HL-60/S4 (cell line): ENCODE measurements around the gene CYB5R3.

Source experiments
- in situ Hi-C: fragments of 300-500 bp; cut with MboI; formaldehyde crosslinking; loops from 2 replicates; pipeline ENCODE4 v1.14.3; 2022; ENCODE audit warnings: low sequenced_read_pairs

CYB5R3 gene

DNA sequence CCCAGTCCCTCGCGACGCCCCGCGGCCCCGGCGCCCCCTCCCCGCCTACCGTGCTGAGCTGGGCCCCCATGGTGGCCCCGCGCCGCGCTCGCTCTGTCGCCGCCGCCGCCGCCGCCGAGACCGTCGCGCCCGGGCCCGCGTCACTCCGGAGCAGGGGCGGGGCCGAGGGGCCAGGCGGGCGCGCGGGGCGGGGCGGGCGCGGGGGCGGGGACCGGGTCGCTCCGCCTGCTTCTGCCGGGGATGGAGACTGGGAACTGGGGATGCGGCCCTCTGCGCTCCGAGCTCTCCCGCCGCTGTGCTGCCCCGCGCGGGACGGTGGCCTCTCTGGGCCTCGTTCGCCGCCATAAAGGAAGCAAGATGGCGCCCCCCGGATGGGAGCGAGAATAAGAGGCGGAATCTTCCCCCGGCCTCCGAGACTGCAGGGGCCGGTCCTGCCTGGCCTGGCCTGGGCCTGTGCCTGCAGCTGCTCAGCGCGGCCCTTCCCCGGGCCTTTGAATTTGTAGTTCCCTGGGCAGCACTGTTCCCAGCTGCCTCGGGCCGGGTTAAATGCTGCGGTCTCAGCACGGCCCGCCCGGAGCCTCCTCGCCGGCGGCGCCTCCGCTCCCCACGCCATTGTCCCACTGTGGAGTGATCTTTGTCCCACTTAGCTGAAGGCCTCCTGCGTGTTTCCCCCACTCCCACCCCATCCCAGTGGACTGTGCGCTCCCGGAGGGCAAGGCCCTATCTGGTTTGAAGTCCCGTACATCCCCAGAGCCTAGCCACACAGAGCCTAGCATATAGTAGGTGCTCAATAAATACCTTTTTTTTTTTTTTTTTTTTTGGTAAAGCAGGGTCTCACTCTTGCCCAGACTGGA lies at the start of gene CYB5R3:
Gene CYB5R3, minus strand, starts transcription at position 147 of the 854 bp plus-strand sequence. Its CDS starts 77 bp downstream, at position 70.
- in situ Hi-C loops = no loop called here

DNA sequence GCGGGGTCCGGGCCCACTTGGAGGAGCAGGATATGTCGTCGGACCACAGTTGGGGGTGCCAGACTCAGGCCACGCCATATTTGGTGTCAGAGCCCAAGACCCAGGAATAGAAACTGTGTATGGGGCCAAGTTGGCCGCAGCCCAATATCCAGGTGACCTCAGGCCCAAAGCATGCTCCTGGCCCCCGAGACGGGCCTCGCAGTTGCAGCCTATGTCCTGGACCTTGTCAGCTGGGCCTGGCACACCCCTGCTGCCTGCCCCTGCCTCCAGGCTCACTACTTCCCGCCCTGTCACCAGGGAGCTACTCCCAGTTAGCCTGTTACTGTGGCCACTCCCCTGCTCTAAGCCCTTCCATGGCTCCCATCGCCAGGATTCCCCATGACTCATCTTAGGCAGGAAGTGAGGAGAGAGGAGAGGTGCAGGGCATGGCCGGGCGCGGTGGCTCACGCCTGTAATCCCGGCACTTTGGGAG lies 48.4 kb upstream of the CYB5R3 start:
- in situ Hi-C loops = no loop called here

DNA sequence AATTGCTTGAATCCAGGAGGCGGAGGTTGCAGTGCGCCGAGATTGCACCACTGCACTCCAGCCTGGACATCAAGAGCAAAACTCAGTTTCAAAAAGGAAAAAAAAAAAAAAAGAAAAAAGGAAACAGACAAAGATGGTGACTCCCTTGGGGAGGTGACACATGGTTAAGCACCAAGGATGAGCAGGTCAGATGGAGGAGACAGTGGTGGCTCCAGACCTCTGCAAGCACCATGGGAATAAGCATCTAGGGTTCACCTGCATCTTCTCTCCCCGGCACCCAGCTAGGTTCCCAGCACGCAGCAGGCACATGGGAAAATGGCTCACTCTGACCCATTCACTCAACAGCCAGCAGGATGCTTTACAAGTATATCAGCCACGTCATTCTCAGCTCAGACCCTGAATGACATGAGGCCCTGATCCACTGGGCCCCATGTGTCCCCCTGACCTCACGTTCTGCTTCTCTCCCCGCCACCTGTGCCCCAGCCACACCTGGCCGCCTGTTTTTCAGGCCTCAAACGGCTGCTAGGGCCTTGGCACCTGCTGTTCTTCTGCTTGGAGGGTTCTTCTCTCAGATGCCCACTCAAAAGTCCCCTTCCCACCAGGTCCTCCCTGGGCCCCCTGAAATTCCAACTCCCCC lies 47.3 kb upstream of the CYB5R3 start:
- in situ Hi-C loops = no loop called here

DNA sequence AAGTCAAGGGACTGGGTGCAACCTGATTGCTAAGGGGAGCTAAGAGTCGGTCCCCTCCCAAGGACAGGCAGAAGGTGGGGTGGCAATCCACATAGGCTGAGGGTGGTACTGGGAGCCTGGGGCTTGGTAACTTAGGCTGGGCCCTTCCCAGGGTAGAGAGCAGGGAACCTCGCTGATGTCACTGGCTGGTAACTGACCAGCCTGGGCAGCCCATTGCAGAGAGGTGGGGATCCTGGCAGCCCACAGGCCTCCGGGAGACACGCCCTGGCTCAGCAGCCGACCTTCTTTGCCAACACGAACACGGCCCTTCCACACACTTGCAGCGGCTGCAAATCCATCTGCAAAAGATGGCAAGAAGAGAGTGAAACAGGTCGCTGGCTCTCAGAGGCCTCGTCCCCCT lies 46.1 kb upstream of the CYB5R3 start:
- in situ Hi-C loops = no loop called here

DNA sequence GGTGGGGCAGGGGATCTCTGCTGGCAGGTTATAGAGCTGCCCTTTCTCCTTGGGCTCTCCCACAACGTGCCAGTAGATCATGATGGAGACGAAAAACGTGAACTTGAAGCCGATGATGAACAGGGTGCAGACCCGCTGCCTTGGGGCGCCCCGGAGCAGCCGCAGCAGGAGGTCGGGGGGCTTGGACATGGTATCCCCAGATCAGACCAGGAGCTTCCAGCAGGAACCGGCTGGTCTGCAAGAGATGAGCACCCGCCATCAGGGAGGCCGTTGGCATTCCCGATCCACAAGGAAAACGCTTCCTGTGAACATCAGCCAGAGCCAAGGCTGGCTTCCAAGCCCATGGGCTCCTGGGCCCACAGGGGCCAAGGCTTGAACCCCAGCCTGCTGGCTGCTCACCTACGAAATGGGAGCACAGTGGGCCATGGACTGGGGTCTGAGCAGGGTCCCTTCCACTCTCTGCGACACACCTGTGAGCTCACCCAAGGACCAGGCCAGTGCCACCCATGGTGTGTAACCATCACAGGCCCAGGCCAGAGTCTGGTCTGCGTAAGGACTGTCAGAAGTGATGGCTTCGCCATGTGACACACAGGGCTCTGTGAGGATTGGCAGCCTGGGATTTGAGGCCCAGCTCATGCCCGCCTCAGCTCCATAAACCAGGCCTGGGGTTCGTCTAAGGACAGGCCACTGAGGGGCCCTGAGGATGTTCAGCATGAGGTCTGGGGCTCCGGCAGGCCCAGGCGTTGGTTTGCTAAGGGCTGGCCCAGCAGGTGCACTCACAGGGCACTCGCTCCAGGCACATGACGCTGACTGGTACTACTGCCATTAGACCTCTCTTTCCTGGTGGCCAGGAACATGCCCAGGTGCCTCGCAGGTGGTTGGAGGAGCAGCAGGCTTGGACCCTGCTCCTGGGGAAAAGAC lies 44.8 kb upstream of the CYB5R3 start:
- in situ Hi-C loops = no loop called here

DNA sequence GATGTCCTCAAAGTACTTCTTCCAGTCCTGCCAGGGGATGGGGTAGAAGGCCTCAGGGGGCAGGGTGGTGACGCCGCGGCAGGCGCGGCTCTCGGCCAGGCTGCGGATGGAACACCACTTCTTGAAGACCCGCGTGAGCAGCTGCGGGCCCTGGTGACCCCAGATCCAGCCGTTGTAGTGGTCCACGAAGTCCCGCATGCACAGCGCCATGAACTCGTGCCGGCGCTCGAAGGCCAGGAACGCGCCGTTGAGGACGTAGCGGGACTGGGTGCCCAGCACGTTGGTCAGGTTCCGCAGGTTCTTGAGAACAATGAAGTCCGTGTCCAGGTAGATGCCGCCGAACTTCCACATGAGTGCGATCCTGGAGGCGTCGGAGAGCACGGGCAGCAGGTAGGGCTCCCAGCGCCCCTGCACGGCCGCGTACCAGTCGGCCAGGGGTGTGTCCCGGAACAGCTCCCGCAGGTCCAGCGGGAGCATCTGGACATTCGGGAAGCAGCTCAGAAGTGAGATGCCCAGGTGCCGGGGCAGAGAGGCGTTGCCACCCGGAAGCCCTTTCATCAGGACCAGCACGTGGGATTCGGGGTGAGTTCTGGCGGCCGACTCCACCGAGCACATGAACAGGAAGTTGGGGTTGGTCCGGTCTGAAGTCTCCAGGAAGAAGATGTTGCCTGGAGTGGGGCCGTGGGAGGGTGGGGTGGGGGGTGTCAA lies 44.0 kb upstream of the CYB5R3 start:
- in situ Hi-C loops = no loop called here

DNA sequence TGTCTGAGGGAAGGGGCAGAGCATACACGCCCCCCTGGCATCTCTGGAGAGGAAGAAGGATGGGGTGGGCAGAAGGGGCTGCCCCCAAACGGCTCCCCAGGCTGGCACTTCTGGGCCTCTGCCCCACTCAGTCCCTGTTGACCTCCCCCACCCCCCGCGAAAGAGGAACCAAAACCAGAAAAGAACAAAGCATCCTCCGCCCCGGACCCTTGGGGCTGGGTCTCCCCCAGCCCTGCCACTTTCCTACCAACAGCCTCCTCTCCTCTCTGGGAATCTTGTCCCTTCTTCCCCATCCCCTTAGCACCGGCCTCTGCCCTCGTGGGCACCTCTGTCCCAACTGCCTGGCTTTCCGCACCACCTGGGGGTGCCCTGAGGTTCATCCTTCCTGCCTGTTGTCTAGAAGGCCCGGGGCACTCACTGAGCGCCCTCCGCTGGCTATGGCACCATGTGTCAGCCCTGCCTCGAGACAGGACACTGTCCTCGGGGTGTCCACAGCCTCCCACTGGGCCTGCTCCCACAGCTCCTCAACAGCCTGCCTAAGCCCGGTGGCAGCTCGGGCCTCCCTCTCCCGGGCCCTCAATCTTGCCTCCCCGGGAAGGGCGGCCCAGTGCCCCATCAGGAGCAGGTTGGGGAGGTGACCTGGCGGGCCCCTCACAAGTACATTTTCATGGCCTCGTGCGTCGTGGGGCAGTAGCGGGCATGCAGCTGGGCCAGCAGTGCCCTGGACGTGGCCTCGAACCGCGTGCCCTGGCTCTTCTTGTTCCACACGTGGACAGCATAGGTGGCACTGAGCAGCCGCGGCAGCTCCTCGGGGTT lies 43.3 kb upstream of the CYB5R3 start:
- in situ Hi-C loops = no loop called here

DNA sequence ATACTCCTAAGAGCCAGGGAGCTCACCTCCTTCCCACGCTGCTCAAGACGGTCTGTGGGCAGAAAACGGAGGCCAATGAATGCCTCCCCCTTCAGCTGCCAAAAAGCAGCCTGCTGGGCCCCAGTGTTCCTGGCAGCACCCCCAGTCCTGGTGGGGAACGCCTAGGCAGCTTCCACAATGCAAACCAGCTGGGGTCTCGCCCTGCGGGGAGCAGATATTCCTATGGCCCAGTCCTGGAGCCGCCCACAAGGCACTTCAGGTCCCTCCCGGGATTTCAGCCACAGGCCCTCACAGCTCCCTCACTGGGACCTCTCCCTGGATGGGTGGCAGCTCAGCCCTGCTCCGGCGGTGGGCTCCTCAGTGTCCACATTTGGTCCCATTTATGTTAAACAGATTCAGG lies 42.2 kb upstream of the CYB5R3 start:
- in situ Hi-C loops = no loop called here

DNA sequence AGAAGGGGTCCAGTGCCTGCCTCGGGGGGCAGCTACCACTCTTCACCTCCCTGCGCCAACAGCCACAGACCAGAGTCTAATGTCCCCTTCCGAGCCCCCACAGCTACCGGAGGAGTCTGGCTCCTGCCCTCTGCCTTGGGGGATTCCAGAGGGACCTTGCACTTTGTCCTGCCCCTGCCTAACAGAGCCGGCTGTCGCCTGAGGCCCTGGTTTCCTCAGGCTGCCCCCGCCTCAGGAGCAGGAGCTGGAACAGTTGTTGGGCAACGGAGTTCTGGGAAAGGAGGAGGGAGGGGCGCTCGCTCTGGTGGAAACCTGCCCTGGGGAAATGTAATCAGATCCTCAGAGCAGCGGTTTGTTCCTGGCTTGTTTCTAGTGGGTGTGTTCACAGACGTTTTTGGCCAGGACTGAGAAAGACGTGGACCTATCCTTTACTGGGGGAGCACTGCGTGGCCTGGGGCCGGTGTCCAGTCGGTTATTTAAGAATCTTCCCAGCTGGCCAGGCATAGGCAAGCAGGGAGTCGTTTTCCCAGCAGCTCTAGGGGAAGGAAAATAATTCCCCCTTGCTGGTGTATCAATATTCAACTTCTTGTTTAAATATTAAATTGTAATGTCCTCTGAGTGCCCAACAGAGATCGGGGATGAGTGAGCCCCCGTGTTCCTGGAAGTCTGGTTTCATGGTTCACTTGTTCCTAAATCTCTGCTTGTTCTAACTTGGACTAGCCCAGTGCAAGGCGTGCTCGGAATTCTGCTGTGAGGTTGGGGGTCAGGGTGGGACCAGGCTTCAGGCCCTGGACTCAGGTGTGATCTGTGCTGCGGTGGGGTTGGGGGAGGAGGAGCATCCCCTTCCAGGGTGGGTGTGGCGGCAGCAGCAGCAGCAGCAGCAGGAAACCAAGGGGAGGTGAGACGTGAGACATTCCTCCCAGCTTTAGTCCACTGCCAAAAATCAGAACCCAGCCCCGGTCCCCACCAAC lies 39.3 kb upstream of the CYB5R3 start:
- in situ Hi-C loops = no loop called here

DNA sequence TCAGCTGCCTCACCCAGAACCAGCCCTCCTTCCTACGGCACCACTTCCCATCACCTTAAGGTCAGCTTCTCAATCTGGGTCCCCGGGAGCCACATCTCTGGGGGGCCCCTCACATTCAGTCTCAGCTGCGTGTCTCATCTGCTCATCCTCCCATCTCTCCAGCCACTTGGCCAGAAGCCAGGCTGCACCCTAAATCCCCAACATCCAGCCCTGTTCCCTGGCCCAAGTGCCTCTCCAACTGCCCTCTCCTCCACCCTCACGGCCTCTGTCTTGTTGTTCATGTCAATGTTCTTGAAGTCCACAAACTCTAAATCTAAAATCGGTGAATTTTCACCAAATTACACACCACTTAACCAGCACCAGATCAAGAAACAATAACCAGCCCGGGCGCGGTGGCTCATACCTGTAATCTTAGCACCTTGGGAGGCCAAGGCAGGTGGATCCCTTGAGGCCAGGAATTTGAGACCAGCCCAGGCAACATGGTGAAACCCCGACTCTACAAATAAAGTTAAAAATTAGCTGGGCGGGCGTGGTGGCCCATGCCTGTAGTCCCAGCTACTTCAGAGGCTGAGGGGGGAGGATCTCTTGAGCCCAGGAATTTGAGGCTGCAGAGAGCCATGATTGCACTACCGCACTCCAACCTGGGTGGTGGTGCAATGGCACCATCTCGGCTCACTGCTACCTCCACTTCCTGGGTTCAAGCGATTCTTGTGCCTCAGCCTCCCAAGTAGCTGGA lies 37.7 kb upstream of the CYB5R3 start:
- in situ Hi-C loops = no loop called here

DNA sequence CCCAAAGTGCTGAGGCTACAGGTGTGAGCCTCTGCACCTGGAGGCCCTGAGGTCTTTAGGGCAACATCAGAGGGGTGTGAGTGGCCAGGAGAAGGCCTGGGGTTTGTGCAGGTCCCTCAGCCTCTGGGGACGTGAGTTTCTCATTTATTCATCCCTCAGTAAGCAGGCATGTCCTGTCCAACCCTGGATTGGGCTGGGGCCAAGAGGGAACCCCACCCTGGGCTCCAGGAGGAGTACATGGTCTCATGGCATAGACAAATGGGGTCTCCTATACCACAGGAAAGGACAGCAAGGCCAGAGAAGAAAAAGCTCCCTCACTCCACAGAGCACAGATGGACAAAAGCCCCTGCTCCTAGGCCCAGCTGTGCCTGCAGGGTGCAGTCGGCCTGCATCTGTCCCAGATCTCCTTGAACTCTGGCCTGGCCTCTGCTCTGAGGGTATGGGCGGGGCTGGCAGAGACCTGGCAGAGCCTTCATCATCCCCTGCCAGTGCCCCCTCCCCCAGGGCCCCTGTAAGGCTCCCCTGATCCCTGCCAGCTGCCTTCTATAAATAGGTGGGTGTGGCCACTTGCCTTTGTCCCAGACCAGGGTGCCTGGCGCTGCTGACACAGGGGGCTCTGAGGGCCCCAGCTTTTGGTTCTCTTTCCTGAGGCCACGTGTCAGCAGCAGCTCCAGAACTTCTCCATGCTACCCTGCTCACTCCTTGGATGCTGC lies 36.9 kb upstream of the CYB5R3 start:
- in situ Hi-C loops = no loop called here

DNA sequence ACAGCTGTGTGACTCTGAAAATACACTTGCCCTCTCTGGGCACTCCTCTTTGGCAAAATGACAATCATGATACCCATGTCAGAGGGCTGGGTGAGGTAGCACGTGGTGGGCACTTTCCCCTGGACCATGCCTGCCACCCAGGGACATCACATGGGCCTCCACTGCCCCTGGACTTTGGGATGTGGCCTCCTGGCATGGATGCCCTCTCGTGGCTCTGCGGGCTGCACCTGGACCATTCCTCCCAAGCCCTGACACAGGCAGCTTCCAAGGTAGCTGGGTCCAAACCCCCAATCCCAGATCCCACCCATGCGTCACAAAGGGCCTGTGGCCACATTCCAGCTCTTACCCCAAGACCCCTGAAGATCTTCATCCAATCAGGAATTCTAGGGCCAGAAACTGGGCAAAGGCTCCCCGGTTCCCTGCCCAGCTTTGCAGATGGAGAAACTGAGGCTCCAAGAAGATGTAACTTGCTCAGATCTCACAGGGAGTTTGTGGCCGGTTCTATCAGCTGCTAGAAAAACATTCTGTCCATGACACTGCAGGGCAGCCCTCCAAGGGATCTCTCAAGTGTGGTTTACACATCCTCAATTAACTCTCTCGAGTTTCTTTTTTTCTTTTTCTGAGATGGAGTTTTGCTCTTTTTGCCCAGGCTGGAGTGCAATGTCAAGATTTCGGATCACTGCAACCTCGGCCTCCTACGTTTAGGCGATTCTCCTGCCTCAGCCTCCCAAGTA lies 35.4 kb upstream of the CYB5R3 start:
- in situ Hi-C loops = no loop called here

DNA sequence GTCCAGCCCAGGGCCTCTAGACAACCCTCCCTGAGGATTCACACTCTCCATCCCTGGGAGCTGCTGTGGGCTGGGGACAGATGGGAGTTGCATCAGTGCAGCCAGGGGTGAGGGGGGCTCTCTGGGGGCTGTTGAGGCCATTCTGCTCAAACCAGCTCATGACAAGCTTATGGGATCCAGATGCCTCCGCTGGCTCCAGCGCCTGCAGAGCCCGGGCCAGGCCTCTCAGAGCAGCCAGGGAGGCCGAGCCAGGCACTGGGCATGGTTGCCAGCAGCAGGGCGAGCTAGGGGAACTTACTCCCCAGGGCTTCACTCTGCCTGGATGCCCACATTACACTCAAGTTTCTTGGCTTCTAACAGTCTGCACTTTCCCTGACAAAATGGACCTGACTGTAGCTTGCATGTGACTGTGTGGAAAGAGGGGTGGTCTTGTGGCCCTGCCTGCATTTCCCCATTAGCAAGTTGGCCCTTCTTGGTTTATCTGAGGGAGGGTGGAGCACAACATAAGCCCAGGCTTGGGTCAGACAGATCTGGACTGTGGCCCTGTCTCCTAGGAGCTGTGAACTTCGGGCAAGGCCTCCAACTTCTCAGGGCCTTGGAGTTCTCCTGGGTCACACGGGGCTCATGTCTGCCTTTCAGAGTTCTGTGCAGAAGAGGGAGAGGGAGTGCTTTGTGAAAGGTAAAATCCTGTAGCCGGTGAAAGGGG lies 34.5 kb upstream of the CYB5R3 start:
- in situ Hi-C loops = no loop called here

DNA sequence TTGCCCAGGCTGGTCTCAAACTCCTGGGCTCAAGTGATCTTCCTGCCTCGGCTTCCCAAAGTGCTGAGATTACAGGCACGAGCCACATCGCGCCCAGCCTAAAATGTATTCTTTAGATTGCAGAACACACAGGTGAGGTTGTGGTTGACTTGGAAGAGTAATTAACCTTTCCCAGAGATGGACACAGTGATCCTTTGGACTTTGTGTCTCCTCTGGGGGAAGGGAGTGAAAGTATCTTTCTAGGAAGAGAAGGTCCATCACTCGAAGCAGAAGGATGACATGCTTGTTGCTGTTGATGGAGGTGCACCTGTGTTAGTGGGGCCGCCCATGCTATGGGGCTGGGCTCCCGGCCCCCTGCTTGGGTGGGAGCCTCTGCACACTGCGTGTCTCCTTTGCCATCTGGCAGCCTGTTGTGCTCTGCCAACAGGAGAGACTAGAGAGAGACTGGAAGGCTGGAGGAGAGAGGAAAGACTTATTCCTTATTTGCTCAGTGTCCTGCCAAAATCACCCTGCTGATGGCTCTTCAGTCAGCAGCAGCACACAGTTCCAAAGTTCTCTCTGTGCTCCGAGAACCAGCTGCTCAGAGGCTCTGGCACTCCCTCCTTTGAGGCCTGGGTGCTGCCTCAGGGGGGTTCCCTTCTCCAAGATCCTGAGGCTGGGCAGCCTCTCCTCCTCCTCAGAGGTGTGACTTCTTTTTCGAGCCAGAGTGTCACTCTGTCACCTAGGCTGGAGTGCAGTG lies 33.1 kb upstream of the CYB5R3 start:
- in situ Hi-C loops = no loop called here

DNA sequence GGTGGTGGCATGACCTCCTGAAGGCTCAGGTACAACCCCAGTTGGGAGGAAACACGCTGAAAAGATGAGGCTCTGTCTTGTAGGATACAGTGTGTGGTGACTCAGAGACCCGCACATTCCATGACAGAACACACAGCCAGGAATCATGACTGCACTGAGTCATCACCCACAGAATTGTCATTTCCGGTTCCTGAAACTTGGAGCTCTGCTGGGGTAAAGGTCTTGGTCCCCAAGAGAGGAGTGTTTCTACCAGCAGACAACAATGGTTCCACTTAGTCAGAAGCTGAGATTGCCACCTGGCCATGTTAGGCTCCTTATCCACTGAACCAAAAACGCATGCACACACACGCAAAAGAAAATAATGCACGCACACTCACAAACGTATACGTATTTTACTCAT lies 31.5 kb upstream of the CYB5R3 start:
- in situ Hi-C loops = no loop called here
